Activated CD8-positive, alpha-beta memory T cell treated with anti-CD3 and anti-CD28 coated beads for 48 hours (primary cell): ENCODE results near the gene CEND1.
A peak's percentile ranks its signal among the peaks of the same experiment; 100 is the strongest.

Experiments used
- DNase-seq, 3 experiments: peaks; one replicate each; pipeline ENCODE4 v3.0.0-alpha.2; 2020; ENCODE audit warnings: low read depth in 2 of 3, low spot score in 2 of 3

Gene CEND1

DNA sequence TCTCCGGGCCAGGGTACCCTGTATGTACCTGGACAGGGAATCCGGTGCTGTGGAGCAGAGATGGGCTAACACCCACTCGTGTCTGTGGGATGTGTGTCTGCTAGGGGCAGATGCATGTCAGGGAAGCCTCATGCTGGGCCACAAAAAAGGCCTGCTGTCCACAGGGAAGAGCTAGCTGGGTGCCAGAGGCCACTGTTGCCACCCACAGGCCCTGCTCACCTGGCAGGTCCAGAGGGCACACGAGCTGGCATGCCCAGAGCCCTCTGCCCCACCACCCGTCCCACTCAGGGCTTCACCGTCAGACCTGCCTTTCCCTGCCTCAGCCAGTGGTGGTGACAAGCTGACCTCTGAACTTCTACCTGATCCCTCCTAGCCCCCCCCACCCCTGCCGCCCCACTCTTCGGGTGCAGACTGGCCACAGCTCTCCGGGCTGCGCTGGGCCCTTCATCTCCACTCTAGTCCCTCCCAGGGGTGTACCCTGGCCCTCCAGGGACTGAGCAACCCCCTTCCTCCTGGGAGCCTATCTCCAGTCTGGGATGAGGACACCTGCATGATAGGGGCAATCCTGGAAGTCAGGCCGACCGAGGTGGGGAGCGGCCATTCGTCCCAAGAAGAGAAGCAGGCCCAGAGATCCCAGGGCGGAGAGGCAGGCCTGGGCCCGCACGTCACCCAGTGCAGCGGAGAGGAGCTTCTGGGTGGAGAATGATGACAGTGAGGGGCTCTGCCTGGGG lies 6.8 kb upstream of the CEND1 start:
- no peak for DNase-seq

DNA sequence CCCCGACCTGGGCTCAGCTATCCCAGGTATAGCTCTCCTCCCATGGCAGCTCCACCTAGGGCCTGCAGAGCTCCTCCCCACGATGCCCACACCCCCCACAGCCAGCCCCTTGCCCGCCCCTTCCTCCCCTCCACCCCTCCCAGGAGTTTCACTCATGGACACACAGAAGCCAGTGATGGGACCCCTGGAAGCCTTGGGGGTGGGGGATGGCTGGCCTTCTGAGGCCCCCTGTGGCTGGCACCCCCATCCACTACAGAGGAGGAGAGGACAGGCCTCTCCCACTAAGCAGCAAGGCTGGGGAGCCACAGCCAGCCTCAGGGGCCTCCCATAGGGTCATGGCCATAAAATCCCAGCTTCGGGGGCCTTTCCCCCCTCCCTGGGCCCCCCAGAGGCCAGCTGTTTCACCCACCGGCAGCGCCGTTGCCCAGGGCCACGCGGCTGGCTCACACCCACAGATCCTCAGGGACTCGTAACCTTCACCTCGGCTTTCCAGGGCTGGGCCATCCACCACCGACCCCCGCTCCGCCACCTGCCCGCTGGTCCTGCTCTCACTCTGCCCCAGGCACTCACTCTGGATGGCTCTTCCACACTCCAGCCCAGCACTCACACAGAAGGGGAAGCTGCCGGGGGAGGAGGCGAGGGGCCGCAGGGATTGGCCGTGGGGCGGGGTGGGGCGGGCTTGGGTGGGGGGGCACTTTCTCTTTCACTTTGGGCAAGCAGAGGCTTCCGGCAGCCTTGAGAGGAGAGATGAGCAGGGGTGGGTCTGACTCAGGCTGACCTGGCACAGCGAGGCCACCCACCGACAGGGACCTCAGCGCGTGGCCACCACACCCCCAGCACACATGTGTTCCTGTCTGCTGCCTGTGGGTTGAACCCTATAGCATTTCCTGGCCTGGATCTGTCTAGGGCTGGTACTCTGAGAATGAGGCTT lies 6.0 kb upstream of the CEND1 start:
- peak in 2 of 3 experiments; percentile 61 to 73 for DNase-seq

GRCh38 chr11:794766-795633 lies 5.1 kb upstream of the CEND1 start:
- DNase-seq, result no peak

DNA sequence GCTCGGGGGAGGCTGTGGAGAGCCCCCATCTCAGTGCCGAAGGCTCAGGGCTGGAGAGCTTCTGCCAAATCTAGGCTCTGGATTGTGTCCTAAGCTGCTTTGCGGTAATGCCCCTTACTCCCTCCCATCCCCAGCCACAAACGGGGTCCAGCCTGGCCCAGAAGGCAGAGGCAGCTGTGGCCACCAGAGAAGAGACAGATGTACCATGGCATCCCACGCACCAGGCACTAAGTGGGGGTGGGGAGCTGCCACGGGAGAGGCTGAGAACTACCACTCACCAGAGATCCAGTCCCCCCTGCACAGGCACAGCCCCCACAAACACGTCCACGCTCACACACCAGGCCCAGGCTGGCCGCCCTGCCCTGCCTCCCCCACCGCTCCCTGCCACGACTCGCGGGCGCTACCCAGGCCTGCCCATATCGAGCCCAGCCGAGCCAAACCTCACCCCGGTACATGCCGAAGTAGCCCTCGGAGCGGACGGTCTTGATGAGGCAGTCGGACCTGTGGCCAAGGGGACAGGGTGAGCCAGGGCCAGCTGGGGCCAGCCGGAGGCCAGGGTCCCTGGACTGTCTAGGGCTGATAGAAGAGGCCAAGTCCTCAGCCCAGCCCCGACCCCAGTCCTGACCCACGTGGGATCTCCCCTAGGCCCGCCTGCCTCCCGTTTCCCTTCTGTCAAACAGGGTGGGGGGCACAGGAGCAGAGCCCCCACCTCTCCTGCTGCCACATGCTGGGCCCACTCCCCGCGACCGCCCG lies 4.3 kb upstream of the CEND1 start:
- DNase-seq, result no peak

- no peak for DNase-seq
Observed at GRCh38 chr11:793556-793955, 3.7 kb upstream of the CEND1 start.

DNA sequence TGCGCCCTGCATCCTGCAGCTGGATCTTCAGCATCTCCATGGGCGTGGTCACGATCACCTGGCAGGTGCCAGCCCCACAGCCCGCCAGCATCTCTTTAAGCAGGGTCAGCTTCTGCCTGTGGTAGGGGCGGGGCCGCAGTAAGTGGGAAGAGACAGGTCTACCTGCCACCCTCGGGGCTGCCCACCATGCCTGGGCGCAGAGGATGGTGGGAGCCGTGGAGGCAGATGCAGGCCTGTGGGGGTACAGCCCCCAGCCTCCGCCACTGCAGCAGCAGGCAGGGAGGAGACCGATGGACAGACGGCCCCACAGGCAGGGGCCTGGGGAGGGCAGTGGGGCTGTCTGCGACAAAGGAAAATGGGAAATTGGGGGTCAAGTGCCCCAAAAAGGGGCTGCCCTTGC lies 3.0 kb upstream of the CEND1 start:
- no peak for DNase-seq

GRCh38 chr11:792535-792821 lies 2.6 kb upstream of the CEND1 start:
- no peak for DNase-seq

DNA sequence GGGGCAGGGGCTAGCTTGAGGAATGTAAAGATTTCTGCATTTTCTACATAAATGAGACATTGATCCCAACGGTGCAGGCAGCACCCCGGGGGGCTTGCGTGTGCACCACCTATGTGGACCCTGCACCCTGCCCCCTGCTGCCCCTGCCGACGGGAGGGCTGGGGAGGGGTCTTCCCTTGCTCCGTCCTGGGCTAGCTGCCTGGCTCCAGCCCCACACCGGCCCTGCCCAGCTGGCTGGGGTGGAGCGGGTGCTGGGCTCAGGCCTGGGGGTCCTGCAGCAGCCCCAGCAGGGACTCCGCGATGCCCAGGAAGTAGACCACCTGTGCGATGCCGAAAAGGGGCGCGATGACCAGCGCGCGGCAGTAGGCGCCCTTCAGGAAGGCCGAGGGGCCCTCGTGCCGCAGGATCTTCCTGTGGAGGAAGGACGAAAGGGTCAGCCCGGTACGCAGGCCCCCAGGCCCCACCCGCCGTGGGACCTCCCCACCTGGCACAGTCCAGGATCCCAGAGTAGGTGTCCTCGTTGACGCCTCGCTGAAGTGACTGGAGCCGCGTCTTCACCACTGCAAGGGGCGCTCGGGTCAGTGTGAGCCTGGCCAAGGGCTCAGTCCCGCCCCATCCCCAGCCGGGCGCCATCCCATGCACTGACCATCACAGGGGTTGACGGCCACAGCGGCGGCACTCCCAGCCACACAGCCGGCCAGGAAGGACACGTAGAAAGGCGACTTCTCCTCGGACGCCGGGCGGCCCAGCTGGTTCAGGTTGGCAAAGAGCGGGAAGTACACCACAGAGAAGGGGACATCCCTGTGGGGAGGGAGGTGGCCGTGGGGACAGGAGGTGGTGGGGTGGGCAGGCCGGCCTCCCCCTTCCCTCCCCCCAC lies 2.0 kb upstream of the CEND1 start:
- DNase-seq, result no peak

DNA sequence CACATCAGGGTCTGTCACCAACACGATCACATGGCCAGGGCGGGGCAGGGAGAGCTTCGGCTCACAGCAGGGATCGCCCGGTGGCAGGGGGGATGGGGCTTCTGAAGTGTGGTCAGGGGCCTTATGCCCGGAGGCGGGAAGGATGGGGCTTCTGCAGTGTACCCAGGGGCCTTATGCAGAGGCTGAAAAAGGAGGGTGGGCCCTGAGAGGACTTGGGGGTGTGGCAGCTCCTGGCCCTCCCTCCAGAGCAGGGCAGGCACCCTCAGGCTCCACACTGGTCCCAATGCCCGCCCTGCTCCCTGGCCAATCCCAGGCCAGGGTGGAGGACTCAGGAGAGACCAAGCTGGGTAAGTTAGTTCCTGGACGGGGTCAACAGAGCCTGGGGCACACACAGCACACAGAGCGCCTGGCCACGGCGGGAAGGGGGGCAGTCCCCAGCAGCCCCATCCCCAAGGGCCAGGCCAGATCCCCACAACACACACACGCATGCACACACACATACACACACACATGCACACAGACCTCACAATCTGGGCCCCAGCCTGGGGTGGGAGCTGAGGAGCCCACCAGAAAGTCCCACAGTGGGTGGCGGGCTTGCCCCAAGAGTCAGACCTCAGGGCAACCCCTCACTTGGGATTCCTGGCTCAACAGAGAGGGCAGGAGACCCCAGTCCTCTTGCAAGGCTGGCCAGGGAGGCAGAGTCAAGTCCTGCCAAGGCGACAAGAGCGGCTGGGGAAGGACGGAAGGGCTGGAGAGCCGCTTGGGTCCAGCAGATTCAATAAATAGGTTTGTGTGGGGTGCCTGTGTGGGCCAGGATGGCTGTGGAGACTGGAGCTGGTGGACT lies 1.1 kb upstream of the CEND1 start:
- DNase-seq, result no peak

DNA sequence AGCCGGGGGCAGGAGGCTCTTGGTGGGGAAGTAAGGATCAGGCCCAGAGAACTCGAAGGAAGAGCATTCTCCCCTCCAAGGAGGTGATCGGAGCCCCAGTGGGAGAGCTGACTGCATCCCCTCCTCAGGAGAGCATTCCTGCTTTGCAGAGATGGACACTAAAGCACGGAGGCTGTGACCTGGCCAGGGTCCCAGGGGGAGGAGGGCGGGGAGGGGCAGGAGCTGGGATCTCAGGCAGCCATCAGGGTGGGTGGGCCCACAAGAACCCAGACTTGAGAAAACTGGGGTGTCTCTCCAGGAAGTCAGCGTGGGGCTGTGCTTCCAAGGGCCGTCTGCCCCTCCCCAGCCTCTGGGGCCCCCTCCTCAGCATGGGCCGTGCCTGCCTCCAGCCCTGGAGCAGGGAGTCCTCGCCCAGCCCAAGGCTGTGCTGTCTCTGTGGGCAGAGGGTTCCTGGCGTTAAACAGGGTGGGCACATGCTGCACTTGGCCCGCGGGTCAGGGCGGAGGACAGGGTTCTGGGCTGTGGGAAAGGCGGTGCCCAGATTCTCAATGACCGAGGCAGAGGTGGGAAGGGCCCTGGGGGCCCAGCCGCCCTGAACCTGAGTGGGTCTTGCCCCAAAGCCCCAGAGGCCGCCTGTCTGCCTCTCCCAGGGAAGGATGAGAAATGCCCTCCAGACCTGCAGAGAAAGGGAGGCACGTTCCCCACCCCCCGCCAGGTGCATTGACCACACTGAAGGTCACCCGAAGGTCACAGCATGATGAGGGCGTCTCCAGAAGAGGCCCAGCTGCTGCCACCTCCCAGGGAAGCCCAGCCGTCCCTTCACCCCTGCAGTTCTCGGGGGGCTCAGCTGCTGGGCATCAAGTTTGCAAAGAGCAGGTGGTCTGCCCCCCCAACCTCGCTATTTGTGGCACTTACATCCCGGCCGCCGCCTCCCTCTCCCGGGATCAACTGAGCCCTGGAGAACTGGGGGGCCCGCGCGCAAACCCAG lies 643 bp downstream of the CEND1 start:
- no peak for DNase-seq

- no peak for DNase-seq
Observed at GRCh38 chr11:788009-788640, 1.8 kb downstream of the CEND1 start.

- DNase-seq, result no peak
Observed at GRCh38 chr11:787084-787675, 2.7 kb downstream of the CEND1 start.

- DNase-seq, result no peak
Observed at GRCh38 chr11:786235-787083, 3.4 kb downstream of the CEND1 start.

- no peak for DNase-seq
Observed at GRCh38 chr11:783581-784015, 6.3 kb downstream of the CEND1 start.

DNA sequence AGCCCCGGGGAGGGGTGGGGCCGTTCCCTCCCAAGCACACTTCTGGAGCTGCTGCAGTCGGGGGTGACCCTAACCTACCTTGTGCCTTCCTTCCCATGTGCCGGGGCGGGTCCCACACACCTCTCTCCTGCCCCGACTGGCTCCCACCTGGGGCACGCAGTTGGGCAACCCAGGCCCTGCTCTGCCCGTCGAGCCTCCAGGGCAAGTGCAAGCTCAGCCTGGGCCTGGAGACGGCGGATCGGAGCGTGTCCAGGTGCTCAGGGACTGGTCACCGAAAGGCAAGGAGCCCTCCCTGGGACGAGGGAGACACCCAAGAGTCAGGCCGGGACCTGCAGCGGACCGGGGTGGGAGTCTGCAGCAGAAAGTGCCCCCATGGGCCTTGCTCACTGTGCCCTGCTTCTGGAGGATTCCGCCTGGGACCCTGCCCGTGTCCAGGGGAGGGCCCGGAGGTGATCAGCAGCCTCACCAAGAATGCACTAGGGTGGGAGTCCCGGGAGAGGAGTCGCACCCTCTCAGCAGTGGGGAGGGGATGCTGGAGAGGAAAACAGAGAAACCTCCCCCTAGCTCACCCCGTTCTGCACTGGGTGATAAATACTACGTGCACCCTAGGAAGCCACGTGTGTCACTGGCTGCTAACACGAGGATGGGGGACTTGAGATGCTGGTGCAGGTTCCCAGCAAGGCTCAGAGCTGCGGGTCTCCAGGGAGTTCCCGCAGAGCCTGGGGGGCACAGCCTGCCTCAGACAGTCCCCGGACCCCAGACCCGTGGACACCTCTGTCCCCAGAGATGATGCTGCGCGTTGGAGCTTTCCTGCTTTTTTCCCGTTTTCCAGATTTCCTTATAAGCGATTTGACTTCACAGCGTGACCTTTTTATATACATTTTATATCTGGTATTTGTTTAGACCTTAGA lies 7.4 kb downstream of the CEND1 start:
- no peak for DNase-seq
